HepG2 (cell line): Measurements from ENCODE around the gene PLEKHG2. TPM values are rescaled to one million over a fixed set of nuclear protein-coding genes. Genes with fewer than 3 reads are reported as not detected.

Experiments
- CENPX ChIP-seq: sonication (generic); formaldehyde crosslinking; IDR thresholded peaks from 2 replicates; pipeline ENCODE4 v1.9.0; 2021; ENCODE audit warnings: mild to moderate bottlenecking, missing genetic modification reagents, moderate library complexity
- E2F1 ChIP-seq: sonication (generic); formaldehyde crosslinking; IDR thresholded peaks from 2 replicates; pipeline ENCODE4 v1.5.0; 2020; ENCODE audit warnings: missing genetic modification reagents
- MATR3 ChIP-seq: sonication (generic); formaldehyde crosslinking; IDR thresholded peaks from 2 replicates; pipeline ENCODE4 v1.4.0; 2020; ENCODE audit warnings: missing genetic modification reagents
- MAX ChIP-seq: IDR thresholded peaks from 2 replicates; pipeline ENCODE4 v1.6.1; 2012; ENCODE audit warnings: inconsistent platforms
- TARDBP ChIP-seq: sonication (generic); formaldehyde crosslinking; IDR thresholded peaks from 2 replicates; pipeline ENCODE4 v1.8.0; 2022; ENCODE audit warnings: mild to moderate bottlenecking, missing genetic modification reagents
- TCF7L2 ChIP-seq: IDR thresholded peaks from 2 replicates; pipeline ENCODE4 v1.6.1; 2011; ENCODE audit warnings: mild to moderate bottlenecking, low read depth, low read length, moderate library complexity
- ZBTB38 ChIP-seq: sonication (generic); formaldehyde crosslinking; IDR thresholded peaks from 2 replicates; pipeline ENCODE4 v1.5.1; 2020; ENCODE audit warnings: mild to moderate bottlenecking, missing genetic modification reagents
- ZNF318 ChIP-seq: sonication (generic); formaldehyde crosslinking; IDR thresholded peaks from 2 replicates; pipeline ENCODE4 v1.4.0; 2020; ENCODE audit warnings: mild to moderate bottlenecking, missing genetic modification reagents
- ZNF569 ChIP-seq: sonication (generic); formaldehyde crosslinking; IDR thresholded peaks from 2 replicates; pipeline ENCODE4 v1.5.0; 2020; ENCODE audit warnings: mild to moderate bottlenecking, missing genetic modification reagents, moderate library complexity, borderline replicate concordance
- ZNF652 ChIP-seq: IDR thresholded peaks from 2 replicates; pipeline ENCODE4 v1.6.1; 2016; ENCODE audit warnings: low read depth, borderline replicate concordance
- ZNF792 ChIP-seq: IDR thresholded peaks from 2 replicates; pipeline ENCODE4 v1.6.1; 2016
- ZZZ3 ChIP-seq: sonication (generic); formaldehyde crosslinking; IDR thresholded peaks from 2 replicates; pipeline ENCODE4 v1.4.0; 2020; ENCODE audit warnings: missing genetic modification reagents, mild to moderate bottlenecking, borderline replicate concordance
- polyA plus RNA-seq, 8 experiments: library from polyadenylated mRNA; depleted of rRNA in 3 of 8; stranded (reverse) in 7 of 8; unstranded in 1 of 8; fragments of >200 nt; fragmentation: Illumina TruSeq in 4 of 8; extraction: Trizol in 4 of 8; gene quantifications; 2 replicates each; pipeline versions ENCODE4 v1.2.1 to v1.2.3, GENCODE V29; 2011 to 2016; ENCODE audit warnings: low read depth in 4 of 8, missing spikeins in 1 of 8, mixed read lengths in 1 of 8; ENCODE audit not compliant: insufficient read depth in 1 of 8
- total RNA-seq, 5 experiments: library from RNA; depleted of rRNA; stranded (reverse); fragments of >200 nt; fragmentation: Illumina TruSeq; extraction: Trizol; gene quantifications; 2 replicates each; pipeline ENCODE4 v1.2.3, GENCODE V29; 2016; ENCODE audit warnings: low read depth in 1 of 5
- TF ChIP-seq, protein P1 (sequence below): sonication (generic); formaldehyde crosslinking; IDR thresholded peaks from 2 replicates; pipeline ENCODE4 v1.8.0; 2022; ENCODE audit warnings: mild to moderate bottlenecking, missing genetic modification reagents, borderline replicate concordance
- TF ChIP-seq, protein P2 (sequence below): sonication (generic); formaldehyde crosslinking; IDR thresholded peaks from 2 replicates; pipeline ENCODE4 v1.5.0; 2020; ENCODE audit warnings: mild to moderate bottlenecking, missing genetic modification reagents, borderline replicate concordance
- TF ChIP-seq, protein P3 (sequence below): sonication (generic); formaldehyde crosslinking; IDR thresholded peaks from 2 replicates; pipeline ENCODE4 v1.4.0; 2020; ENCODE audit warnings: mild to moderate bottlenecking, missing genetic modification reagents

The PLEKHG2 gene
- total and polyA plus RNA-seq, 2 of the 13 experiments (the other 11 are each of a cell fraction or from before 2014, with no cell fraction given) = 3.6 to 6.8 TPM

DNA sequence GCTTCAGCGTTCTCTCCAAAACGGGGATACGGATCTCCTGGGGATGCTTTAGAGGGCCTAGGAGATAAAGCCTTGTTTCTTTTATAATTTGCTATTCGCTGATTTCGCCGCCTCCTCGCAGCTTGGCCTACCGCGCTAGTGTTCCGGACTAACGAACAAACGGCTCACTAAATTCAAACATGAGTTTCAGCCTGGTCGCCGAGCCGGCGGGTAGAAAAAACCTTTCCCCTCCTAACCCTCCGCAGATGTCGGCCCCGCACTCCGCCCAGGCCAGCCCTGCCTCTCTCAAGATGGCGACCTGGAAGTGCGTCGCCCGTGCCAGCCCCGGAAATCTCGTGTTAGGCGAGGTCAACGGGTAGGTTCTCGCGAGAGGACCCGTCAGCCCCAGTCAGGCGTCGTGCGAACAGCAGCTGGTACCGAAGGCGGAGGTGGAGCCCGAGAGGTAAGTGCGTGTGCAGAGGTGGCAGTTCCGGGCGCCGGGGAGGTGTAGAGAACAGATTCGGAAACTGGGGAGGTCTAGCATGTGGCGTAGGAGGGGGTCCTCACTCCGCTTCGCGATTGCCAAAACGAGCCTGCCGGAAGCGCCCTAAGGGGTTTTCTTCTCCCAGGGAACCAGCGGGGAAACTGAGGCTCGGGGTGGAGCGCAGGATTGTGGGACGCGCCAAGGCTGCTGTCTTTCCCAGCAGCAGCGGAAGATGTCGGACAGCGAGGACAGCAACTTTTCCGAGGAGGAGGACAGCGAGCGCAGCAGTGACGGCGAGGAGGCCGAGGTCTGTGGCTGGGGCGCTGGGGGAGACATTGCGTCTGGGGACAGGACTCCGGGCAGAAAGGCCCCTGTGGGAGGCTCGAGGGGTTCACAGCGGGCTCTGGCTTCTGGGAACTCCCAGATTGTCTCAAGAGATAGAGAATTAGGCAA lies 33.0 kb downstream of the PLEKHG2 start, which contains the start of gene SUPT5H (continued):
- TF ChIP-seq MATR3 (CRISPR knock-in tag) (no peak), ZNF318 (CRISPR knock-in tag) (no peak), TCF7L2 (no peak), ZZZ3 (CRISPR knock-in tag) (peak; percentile 86; the same call in 1 of the 2 replicates), CENPX (CRISPR knock-in tag) (no peak), TARDBP (CRISPR knock-in tag) (peak; percentile 69), MAX (peak; percentile 95), E2F1 (CRISPR knock-in tag) (no peak), ZBTB38 (CRISPR knock-in tag) (peak; percentile 78), ZNF792 (CRISPR knock-in tag) (0 out of 2 replicates have a peak, but pooled peaks have one; percentile 38), ZNF569 (CRISPR knock-in tag) (no peak), ZNF652 (CRISPR knock-in tag) (no peak)
- TF ChIP-seq, protein P1, sequence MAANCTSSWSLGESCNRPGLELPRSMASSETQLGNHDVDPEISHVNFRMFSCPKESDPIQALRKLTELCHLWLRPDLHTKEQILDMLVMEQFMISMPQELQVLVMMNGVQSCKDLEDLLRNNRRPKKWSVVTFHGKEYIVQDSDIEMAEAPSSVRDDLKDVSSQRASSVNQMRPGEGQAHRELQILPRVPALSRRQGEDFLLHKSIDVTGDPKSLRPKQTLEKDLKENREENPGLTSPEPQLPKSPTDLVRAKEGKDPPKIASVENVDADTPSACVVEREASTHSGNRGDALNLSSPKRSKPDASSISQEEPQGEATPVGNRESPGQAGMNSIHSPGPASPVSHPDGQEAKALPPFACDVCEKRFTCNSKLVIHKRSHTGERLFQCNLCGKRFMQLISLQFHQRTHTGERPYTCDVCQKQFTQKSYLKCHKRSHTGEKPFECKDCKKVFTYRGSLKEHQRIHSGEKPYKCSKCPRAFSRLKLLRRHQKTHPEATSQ (CRISPR knock-in tag) = no peak
- TF ChIP-seq, protein P2, sequence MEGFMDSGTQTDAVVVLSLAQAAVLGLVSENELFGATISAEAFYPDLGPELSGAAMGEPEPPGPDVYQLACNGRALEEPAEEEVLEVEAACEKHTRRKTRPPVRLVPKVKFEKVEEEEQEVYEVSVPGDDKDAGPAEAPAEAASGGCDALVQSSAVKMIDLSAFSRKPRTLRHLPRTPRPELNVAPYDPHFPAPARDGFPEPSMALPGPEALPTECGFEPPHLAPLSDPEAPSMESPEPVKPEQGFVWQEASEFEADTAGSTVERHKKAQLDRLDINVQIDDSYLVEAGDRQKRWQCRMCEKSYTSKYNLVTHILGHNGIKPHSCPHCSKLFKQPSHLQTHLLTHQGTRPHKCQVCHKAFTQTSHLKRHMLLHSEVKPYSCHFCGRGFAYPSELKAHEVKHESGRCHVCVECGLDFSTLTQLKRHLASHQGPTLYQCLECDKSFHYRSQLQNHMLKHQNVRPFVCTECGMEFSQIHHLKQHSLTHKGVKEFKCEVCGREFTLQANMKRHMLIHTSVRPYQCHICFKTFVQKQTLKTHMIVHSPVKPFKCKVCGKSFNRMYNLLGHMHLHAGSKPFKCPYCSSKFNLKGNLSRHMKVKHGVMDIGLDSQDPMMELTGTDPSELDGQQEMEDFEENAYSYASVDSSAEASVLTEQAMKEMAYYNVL (CRISPR knock-in tag) = peak; percentile 82; the same call in 1 of the 2 replicates
- TF ChIP-seq, protein P3, sequence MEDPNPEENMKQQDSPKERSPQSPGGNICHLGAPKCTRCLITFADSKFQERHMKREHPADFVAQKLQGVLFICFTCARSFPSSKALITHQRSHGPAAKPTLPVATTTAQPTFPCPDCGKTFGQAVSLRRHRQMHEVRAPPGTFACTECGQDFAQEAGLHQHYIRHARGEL = no peak
